BE2C (cell line): ENCODE results near the gene CLCN7.
A peak's percentile ranks its signal among the peaks of the same experiment; 100 is the strongest.

Experiments used
- DNase-seq: peaks from one replicate; pipeline ENCODE4 v3.0.0-alpha.2; 2020
- H3K27me3 ChIP-seq: fragments of 250-450 bp; sonication (Bioruptor Pico); 2 replicates; pipeline ENCODE4 v1.5.1; 2020; ENCODE audit warnings: mild to moderate bottlenecking
- H3K36me3 ChIP-seq: fragments of 250-450 bp; sonication (Bioruptor Pico); 2 replicates; pipeline ENCODE4 v1.5.1; 2020; ENCODE audit warnings: mild to moderate bottlenecking
- H3K4me1 ChIP-seq: fragments of 250-450 bp; sonication (Bioruptor Pico); 2 replicates; pipeline ENCODE4 v1.5.1; 2020
- H3K4me3 ChIP-seq: 2 replicates; pipeline ENCODE4 v1.5.1; 2011; ENCODE audit warnings: low read depth, low read length
- H3K9me3 ChIP-seq: fragments of 250-450 bp; sonication (Bioruptor Pico); 2 replicates; pipeline ENCODE4 v1.5.1; 2020
- CTCF ChIP-seq: IDR thresholded peaks from 2 replicates; pipeline ENCODE4 v1.5.1; 2012; ENCODE audit warnings: mild to moderate bottlenecking, low read depth, low read length

The CLCN7 gene

GRCh38 chr16:1509307-1510221, 34.7 kb upstream of the CLCN7 start:
- no peak overlapping the region for H3K4me3 ChIP-seq
- DNase-seq: peak; percentile 93
- H3K36me3 ChIP-seq: peaks cover 23% of the 10 kb centered on the region
- TF ChIP-seq CTCF: no peak
- H3K27me3 ChIP-seq: no peaks in the 10 kb centered on the region
- no peaks in the 10 kb centered on the region for H3K9me3 ChIP-seq
- H3K4me1 ChIP-seq: peaks cover 17% of the 10 kb centered on the region

GRCh38 chr16:1508494-1509187, 33.8 kb upstream of the CLCN7 start:
- Histone ChIP-seq H3K4me3 (no peak overlapping the region), H3K36me3 (peaks cover 23% of the 10 kb centered on the region), H3K9me3 (no peaks in the 10 kb centered on the region), H3K27me3 (no peaks in the 10 kb centered on the region), H3K4me1 (peaks cover 17% of the 10 kb centered on the region)
- no peak for DNase-seq
- no peak for TF ChIP-seq CTCF

DNA sequence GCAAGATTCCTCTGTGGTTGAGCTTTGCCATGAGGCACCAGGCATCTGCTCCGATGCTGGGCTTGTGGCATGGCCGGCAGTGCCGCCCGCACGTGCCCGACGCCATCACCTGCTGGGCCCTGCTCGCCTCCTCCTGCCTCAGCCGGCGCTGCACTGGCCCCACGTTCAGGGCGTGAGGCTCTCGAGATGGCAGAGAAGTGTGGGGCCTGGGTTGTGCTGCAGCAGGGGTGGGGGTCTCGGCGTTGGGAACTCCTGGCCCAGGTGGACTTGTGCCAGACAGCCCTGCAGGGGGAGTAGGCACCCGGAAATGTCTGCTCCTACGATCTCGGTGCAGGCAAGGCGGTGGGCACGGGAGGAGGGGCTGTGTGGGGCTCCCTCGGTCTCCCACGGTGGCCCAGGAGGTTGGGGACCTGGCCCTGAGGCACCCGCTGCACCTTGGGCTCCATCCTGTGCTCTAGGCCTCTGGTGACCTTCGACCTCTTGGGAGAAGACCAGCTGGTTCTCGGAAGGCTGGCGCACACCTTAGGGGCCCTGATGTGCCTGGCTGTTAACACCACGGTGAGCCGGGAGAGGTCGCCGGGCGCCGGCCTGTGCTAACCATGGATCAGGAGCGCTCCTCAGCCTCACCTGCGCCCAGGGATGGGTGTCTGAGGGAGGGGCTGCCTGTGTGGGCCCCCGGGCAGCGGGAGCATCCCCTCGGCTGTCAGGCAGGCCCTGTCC, 31.8 kb upstream of the CLCN7 start:
- peaks cover 17% of the 10 kb centered on the region for H3K4me1 ChIP-seq
- no peak overlapping the region for H3K4me3 ChIP-seq
- no peaks in the 10 kb centered on the region for H3K9me3 ChIP-seq
- no peak for TF ChIP-seq CTCF
- no peak for DNase-seq
- H3K27me3 ChIP-seq: no peaks in the 10 kb centered on the region
- peaks cover 38% of the 10 kb centered on the region for H3K36me3 ChIP-seq

GRCh38 chr16:1505912-1506311, 31.1 kb upstream of the CLCN7 start:
- DNase-seq: no peak
- peaks cover 17% of the 10 kb centered on the region for H3K4me1 ChIP-seq
- no peak for TF ChIP-seq CTCF
- H3K36me3 ChIP-seq: peaks cover 43% of the 10 kb centered on the region
- no peak overlapping the region for H3K4me3 ChIP-seq
- no peaks in the 10 kb centered on the region for H3K9me3 ChIP-seq
- no peaks in the 10 kb centered on the region for H3K27me3 ChIP-seq

- DNase-seq: no peak
- H3K27me3 ChIP-seq: no peaks in the 10 kb centered on the region
- H3K4me1 ChIP-seq: peaks cover 14% of the 10 kb centered on the region
- H3K4me3 ChIP-seq: no peak overlapping the region
- peaks cover 43% of the 10 kb centered on the region for H3K36me3 ChIP-seq
- no peak for TF ChIP-seq CTCF
- H3K9me3 ChIP-seq: no peaks in the 10 kb centered on the region
Observed at GRCh38 chr16:1505073-1505844, 30.4 kb upstream of the CLCN7 start.
